HG03571 (cell line): ENCODE data around the gene MPPED2.

Source experiments
- ATAC-seq: cut with Tn5 transposase; IDR thresholded peaks from one replicate; pipeline ENCODE4 v1.9.1; 2021; ENCODE audit not compliant: unreplicated experiment

Gene MPPED2

GRCh38 chr11:30455025-30455424 lies 131.1 kb downstream of the MPPED2 start:
- ATAC-seq, result no peak

GRCh38 chr11:30454541-30454940 lies 131.6 kb downstream of the MPPED2 start:
- no peak for ATAC-seq

- ATAC-seq, result no peak
Measured at GRCh38 chr11:30454111-30454510, 132.0 kb downstream of the MPPED2 start.

GRCh38 chr11:30453705-30454104 lies 132.4 kb downstream of the MPPED2 start:
- no peak for ATAC-seq

- no peak for ATAC-seq
Measured at GRCh38 chr11:30452842-30453241, 133.3 kb downstream of the MPPED2 start.

- no peak for ATAC-seq
Measured at GRCh38 chr11:30452114-30452513, 134.0 kb downstream of the MPPED2 start.

- ATAC-seq, result no peak
Measured at GRCh38 chr11:30451626-30452025, 134.5 kb downstream of the MPPED2 start.

GRCh38 chr11:30451167-30451566 lies 135.0 kb downstream of the MPPED2 start:
- ATAC-seq, result no peak

GRCh38 chr11:30447058-30447640 lies 139.0 kb downstream of the MPPED2 start:
- ATAC-seq, result no peak

- ATAC-seq, result no peak
Measured at GRCh38 chr11:30446520-30446919, 139.6 kb downstream of the MPPED2 start.

GRCh38 chr11:30445056-30445455 lies 141.1 kb downstream of the MPPED2 start:
- ATAC-seq, result no peak

GRCh38 chr11:30440510-30440909 lies 145.6 kb downstream of the MPPED2 start:
- no peak for ATAC-seq

- no peak for ATAC-seq
Measured at GRCh38 chr11:30436801-30437200, 149.4 kb downstream of the MPPED2 start.

- ATAC-seq, result no peak
Measured at GRCh38 chr11:30435488-30435887, 150.7 kb downstream of the MPPED2 start.

- no peak for ATAC-seq
Measured at GRCh38 chr11:30434901-30435300, 151.3 kb downstream of the MPPED2 start.

GRCh38 chr11:30433831-30434230 lies 152.3 kb downstream of the MPPED2 start:
- ATAC-seq, result no peak

- ATAC-seq, result no peak
Measured at GRCh38 chr11:30432716-30433115, 153.4 kb downstream of the MPPED2 start.

GRCh38 chr11:30432178-30432577 lies 154.0 kb downstream of the MPPED2 start:
- ATAC-seq, result no peak

GRCh38 chr11:30431127-30431814 lies 154.9 kb downstream of the MPPED2 start:
- no peak for ATAC-seq

GRCh38 chr11:30429550-30429949 lies 156.6 kb downstream of the MPPED2 start:
- ATAC-seq, result no peak

GRCh38 chr11:30426781-30427180 lies 159.4 kb downstream of the MPPED2 start:
- ATAC-seq, result no peak

GRCh38 chr11:30424844-30425243 lies 161.3 kb downstream of the MPPED2 start:
- ATAC-seq, result no peak

- ATAC-seq, result no peak
Measured at GRCh38 chr11:30424321-30424720, 161.8 kb downstream of the MPPED2 start.
